Fibroblast of peridontal ligament (primary cell): ENCODE measurements around the gene ADRA2B.
"Not testable (repeated sequence)": the region's sequence is repeated elsewhere in the genome, so short reads cannot be mapped to it uniquely, and the experiment has no call there.

ENCODE experiments used
- DNase-seq: peaks from one replicate; pipeline ENCODE4 v3.0.0-alpha.2; 2010; ENCODE audit errors: extremely low read depth

The ADRA2B gene

DNA sequence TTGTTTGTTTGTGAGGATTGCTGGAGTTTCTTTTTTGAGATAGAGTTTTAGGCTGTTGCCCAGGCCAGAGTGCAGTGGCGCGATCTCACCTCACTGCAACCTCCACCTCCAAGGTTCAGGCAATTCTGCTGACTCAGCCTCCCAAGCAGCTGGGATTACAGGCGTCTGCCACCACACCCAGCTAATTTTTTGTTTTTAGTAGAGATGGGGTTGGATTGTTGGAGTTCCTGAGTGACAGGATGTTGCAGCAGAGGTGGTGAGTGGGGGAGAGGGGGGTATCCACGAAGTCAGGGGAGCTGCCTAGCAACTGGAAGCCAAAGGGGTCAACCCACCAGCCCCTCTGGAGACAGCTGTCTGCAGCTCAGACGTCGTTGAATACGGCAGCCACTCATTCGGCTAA lies 46.5 kb downstream of the ADRA2B start:
- DNase-seq: not testable (repeated sequence)

GRCh38 chr2:96067902-96068581 lies 48.3 kb downstream of the ADRA2B start:
- DNase-seq: not testable (repeated sequence)

DNA sequence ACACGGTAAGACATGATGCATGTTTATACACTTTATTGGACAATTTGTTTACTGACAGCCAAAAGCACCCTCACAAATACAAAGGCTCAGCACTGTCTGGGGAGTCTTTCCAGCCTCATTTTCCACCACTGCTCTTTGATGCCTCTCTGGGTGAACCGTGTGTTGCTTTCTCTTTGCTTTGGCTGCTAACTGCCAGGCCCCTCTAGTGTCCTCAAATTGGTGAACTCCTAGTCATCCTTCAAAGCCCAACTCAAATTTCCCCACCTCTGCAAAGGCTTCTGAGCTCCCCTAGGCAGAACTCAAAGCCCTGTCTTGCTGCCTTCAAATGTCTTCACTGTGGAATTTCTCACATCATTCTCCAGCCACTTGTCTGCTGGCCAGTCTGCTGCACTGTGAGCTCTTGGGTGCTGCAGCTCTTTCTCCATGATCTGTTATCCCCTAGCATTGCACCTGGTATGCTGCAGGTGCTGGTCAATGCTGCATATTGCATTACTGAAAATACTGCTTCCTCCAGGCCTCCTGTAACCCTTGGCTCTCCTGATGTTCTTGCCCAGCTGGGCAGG lies 49.2 kb downstream of the ADRA2B start:
- not testable (repeated sequence) for DNase-seq

GRCh38 chr2:96066511-96066910 lies 49.9 kb downstream of the ADRA2B start:
- DNase-seq: not testable (repeated sequence)

- not testable (repeated sequence) for DNase-seq
Measured at GRCh38 chr2:96065954-96066353, 50.4 kb downstream of the ADRA2B start.

DNA sequence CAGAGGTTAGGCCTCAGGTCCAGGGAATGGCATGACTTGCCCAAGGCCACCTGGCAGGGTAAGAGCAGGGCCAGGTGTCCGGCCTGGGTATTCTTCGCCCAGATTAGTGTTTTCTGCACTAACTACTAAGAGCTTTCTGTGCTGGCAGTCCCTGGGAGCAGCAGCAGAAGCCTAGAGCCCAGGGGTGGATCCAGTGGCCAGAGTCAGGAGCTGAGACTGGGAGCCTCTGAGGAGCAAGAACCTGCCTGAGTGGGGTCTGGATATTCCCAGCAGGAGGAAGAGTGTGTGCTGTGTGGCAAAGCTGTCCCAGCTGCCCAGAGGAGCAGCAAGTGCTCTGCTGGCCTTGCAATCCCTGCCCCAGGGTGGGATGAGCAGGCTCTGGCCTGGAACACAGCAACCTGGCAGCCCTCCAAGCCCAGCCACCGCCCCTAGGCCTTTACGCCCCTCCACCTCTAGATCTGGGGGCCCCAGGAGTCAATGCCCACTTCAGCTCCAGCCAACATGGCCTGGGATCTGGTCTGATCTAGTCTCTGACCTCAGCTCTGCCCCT lies 50.9 kb downstream of the ADRA2B start:
- DNase-seq: no peak

GRCh38 chr2:96064760-96065159 lies 51.6 kb downstream of the ADRA2B start:
- DNase-seq: not testable (repeated sequence)

GRCh38 chr2:96064047-96064675 lies 52.2 kb downstream of the ADRA2B start:
- DNase-seq: not testable (repeated sequence)

DNA sequence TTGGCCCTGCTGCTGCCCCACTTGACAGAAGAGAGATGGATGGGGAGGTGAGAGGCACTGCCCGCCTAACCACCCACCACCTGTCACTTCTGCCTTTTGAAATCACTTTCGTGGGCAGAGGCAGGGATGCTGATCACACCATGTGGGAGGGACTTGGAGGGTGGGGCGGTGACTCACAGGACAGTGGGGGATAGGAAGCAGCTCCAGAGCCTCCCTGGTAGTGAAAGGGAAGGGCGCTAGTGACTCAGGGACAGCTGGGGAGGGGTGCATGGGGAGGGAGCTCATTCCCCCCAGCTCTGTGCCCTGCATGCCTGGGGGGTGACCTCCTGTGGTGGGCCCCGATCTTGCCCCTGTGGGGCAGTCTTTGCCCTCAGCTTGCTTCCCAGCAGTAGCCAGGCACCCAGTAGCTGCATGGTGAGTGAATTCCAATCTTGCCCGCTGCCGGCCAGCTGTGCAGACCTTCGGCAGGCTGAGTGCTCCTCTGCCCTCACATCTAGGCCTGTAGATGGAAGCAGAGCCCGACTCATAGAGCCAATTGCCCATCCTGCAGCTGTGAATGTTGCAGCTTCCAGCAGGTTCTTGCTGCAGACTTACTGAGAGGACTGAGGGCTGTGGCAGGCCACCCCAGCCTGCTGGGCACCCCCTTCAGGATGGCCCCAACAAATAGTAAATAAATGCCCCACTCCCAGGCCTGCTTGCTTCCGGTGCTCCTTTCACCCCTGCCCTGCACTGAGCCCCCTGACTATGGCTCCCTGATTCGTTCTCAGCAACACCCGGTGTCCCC lies 53.1 kb downstream of the ADRA2B start:
- DNase-seq: peak; percentile 75
